ENCODE measurements around the gene STAT5B.
"Not testable (repeated sequence)": the region's sequence is repeated elsewhere in the genome, so short reads cannot be mapped to it uniquely, and the experiment has no call there.

The STAT5B gene

DNA sequence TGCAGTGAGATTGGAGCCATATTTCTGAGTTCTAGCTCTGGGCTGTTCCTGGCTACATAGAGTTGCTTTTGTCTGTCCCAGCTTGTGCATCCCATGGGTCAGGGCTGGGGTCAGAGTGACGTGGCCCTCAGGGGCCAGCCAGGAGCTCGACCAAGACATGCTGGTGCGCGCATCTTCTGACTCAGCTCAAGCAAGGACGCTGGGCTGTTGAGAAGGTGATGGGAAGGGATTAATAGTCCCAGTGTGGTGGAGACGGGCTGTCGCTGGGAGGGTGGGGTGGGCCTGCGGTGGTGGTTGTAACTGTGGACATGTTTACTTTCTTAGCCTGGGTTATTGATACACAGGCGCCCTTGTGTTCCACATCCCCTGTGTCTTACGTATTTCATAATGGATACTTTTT lies 21.6 kb upstream of the STAT5B start:
- not testable (repeated sequence) for H3K27ac Mint-ChIP-seq; ATAC-seq; DNase-seq (ENCODE audit: low spot score in 2 of 2); H3K4me3 Mint-ChIP-seq; H3K9me3 Mint-ChIP-seq
- H3K36me3 Mint-ChIP-seq: peaks cover 98% of the 10 kb centered on the region
- H3K4me1 Mint-ChIP-seq: peaks cover 48% of the 10 kb centered on the region

GRCh38 chr17:42296012-42296411 lies 19.8 kb upstream of the STAT5B start:
- peaks cover 98% of the 10 kb centered on the region for H3K36me3 Mint-ChIP-seq
- H3K4me3 Mint-ChIP-seq: no peak overlapping the region
- H3K9me3 Mint-ChIP-seq: no peaks in the 10 kb centered on the region
- peaks cover 46% of the 10 kb centered on the region for H3K4me1 Mint-ChIP-seq
- H3K27ac Mint-ChIP-seq: peak overlapping the region; percentile 92
- ATAC-seq: no peak
- no peak for DNase-seq (ENCODE audit: low spot score in 2 of 2)

- Mint-ChIP-seq H3K36me3 (peaks cover 100% of the 10 kb centered on the region), H3K27ac (peak overlapping the region; percentile 92), H3K4me1 (peaks cover 55% of the 10 kb centered on the region), H3K9me3 (no peaks in the 10 kb centered on the region), H3K4me3 (no peak overlapping the region)
- DNase-seq (ENCODE audit: low spot score in 2 of 2) (no peak), ATAC-seq (no peak)
Measured at GRCh38 chr17:42294469-42295398, 18.5 kb upstream of the STAT5B start.

GRCh38 chr17:42291129-42291528 lies 14.9 kb upstream of the STAT5B start:
- peak overlapping the region; percentile 92 for H3K27ac Mint-ChIP-seq
- peaks cover 84% of the 10 kb centered on the region for H3K36me3 Mint-ChIP-seq
- DNase-seq (ENCODE audit: low spot score in 2 of 2) (no peak), ATAC-seq (no peak)
- peaks cover 76% of the 10 kb centered on the region for H3K4me1 Mint-ChIP-seq
- no peaks in the 10 kb centered on the region for H3K9me3 Mint-ChIP-seq
- peak overlapping the region; percentile 94 for H3K4me3 Mint-ChIP-seq

GRCh38 chr17:42290577-42290976 lies 14.4 kb upstream of the STAT5B start:
- Mint-ChIP-seq H3K36me3 (peaks cover 83% of the 10 kb centered on the region), H3K4me3 (peak overlapping the region; percentile 94), H3K4me1 (peaks cover 76% of the 10 kb centered on the region), H3K9me3 (no peaks in the 10 kb centered on the region), H3K27ac (peak overlapping the region; percentile 92)
- ATAC-seq (no peak), DNase-seq (ENCODE audit: low spot score in 2 of 2) (no peak)

DNA sequence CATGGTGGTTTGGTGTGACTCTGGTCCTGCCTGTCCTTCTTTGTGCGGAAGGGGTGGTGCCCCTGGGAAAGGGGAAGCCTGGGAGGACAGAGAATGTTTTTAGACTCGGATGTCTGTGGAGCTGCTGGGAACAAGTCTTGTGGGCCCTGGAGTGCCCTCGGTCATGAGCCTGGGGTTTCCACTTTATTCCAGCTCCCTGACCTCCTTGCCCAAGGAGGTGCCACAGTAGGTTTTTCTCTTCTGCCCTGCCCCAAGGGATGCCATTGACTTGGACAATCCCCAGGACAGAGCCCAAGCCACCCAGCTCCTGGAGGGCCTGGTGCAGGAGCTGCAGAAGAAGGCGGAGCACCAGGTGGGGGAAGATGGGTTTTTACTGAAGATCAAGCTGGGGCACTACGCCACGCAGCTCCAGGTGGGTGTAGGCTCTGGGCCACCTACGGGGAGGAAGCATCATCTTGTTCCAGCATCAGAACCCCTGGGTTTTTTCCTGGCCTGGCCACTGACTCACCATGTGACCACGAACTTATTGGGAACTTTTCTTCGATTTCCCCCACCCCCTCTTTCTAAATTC lies 13.5 kb upstream of the STAT5B start:
- ATAC-seq (peak; percentile 5), DNase-seq (ENCODE audit: low spot score in 2 of 2) (peak; percentile 24 to 70)
- H3K4me1 Mint-ChIP-seq: peaks cover 70% of the 10 kb centered on the region
- H3K9me3 Mint-ChIP-seq: no peaks in the 10 kb centered on the region
- peak overlapping the region; percentile 94 for H3K4me3 Mint-ChIP-seq
- peak overlapping the region; percentile 92 for H3K27ac Mint-ChIP-seq
- peaks cover 83% of the 10 kb centered on the region for H3K36me3 Mint-ChIP-seq

- peak overlapping the region; percentile 92 for H3K27ac Mint-ChIP-seq
- peak overlapping the region; percentile 94 for H3K4me3 Mint-ChIP-seq
- ATAC-seq (peak; percentile 56), DNase-seq (ENCODE audit: low spot score in 2 of 2) (peak; percentile 35 to 86)
- peaks cover 65% of the 10 kb centered on the region for H3K4me1 Mint-ChIP-seq
- no peaks in the 10 kb centered on the region for H3K9me3 Mint-ChIP-seq
- H3K36me3 Mint-ChIP-seq: peaks cover 79% of the 10 kb centered on the region
Measured at GRCh38 chr17:42288803-42289610, 12.8 kb upstream of the STAT5B start.

DNA sequence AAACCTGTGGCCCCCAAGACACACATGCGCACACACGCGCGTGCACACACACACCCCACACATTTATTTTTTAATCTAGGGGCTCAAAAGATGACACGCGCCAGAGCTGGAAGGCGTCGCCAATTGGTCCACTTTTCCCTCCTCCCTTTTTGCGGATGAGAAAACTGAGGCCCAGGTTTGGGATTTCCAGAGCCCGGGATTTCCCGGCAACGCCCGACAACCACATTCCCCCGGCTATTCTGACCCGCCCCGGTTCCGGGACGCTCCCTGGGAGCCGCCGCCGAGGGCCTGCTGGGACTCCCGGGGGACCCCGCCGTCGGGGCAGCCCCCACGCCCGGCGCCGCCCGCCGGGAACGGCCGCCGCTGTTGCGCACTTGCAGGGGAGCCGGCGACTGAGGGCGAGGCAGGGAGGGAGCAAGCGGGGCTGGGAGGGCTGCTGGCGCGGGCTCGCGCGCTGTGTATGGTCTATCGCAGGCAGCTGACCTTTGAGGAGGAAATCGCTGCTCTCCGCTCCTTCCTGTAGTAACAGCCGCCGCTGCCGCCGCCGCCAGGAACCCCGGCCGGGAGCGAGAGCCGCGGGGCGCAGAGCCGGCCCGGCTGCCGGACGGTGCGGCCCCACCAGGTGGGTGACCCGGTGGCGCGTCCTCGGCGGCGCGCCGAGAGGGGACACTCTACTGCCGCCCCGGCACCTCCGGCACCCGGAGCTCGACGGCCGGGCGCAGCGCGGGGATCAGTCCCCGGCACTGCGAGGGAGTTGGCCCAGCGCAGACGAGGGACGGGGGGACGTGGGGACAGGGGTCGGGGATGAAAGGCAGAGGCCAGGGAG lies 12.0 kb upstream of the STAT5B start, which contains the start of gene STAT5A:
Gene STAT5A, plus strand, starts transcription at position 522 of the 826 bp plus-strand sequence. CDS start 914 bp downstream, outside the sequence.
- peaks cover 64% of the 10 kb centered on the region for H3K4me1 Mint-ChIP-seq
- ATAC-seq (peak; percentile 82), DNase-seq (ENCODE audit: low spot score in 2 of 2) (peak; percentile 58 to 87)
- H3K4me3 Mint-ChIP-seq: peak within 1 kb of the TSS; percentile 94
- peak within 1 kb of the TSS; percentile 98 for H3K27ac Mint-ChIP-seq
- no peaks in the 10 kb centered on the region for H3K9me3 Mint-ChIP-seq
- peaks cover 73% of the 10 kb centered on the region for H3K36me3 Mint-ChIP-seq

DNA sequence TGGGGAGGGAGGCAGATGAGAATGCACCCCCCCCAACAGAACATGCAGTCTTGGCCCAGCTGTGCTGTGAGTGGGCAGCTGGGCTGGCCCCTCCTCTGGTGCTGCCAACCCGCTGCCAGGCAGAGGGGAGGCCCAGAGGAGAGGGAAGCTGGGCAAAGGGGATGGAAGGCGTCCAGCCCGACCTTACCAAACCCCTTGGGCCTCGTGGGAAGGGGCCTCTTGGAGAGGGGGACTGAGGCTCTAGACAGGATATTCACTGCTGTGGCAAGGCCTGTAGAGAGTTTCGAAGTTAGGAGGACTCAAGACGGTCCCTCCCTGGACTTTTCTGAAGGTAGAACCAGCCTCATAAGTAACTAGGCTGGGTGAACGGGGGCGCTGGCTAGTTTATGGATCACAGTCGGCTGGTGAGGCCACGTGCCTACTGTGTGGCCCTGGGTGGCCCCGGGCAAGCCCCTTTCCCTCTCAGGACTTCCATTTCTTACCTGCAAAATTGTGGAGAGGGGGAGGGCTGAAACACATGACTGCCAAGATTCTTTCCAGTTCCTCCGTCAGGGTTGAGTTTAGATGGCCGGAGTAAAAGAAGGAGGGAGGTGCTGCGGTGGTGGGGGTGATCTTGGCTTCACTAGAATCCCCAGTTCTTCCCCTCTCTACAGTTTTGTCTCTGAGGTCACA lies 11.2 kb upstream of the STAT5B start:
- H3K36me3 Mint-ChIP-seq: peaks cover 71% of the 10 kb centered on the region
- H3K9me3 Mint-ChIP-seq: no peaks in the 10 kb centered on the region
- H3K27ac Mint-ChIP-seq: peak overlapping the region; percentile 98
- DNase-seq (ENCODE audit: low spot score in 2 of 2) (peak; percentile 28 to 85), ATAC-seq (peak; percentile 60)
- peaks cover 72% of the 10 kb centered on the region for H3K4me1 Mint-ChIP-seq
- H3K4me3 Mint-ChIP-seq: peak overlapping the region; percentile 94

DNA sequence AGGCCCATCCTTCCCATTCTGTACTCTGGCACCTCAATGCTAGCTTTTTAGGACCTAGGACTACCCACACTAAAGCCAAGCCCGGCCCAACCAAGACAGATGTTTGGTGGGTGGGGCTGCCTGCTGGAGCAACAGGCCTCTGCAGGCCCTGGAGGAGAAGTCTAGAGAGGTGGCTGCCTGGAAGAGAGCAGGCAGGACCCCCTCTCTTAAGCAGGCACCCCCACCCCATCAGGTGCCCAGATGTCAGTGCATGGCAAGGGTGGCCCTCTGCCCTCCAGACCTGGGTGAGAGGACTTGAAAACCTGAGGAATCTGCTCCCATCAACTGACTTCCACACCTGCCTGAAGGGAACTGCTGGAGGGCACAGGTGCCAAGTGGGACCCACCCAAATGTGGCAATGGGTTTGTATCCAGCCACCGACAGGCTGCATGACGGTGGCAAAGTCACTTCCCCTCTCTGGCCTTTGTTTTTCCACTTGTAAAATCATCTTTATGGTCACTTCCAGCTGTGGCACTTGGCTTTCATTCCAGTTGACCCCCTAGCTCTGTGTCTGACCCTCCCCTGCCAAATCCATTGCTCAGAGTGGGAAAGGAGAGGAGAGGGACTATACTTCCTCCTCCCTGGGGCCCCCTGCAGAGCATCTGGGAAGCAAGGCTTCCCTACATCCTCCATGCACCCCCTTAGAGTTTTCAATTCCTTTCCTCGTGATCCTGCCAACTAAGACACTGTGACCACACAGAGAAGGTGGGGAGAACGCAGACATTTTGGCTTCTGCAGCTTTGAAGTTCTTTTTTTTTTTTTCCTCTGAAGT lies 10.4 kb upstream of the STAT5B start:
- Mint-ChIP-seq H3K4me1 (peaks cover 67% of the 10 kb centered on the region), H3K9me3 (no peaks in the 10 kb centered on the region), H3K27ac (peak overlapping the region; percentile 98), H3K4me3 (peak overlapping the region; percentile 94), H3K36me3 (peaks cover 63% of the 10 kb centered on the region)
- no peak for DNase-seq (ENCODE audit: low spot score in 2 of 2)
- ATAC-seq: no peak

GRCh38 chr17:42285346-42286050 lies 9.3 kb upstream of the STAT5B start:
- DNase-seq (ENCODE audit: low spot score in 2 of 2) (no peak), ATAC-seq (no peak)
- peaks cover 51% of the 10 kb centered on the region for H3K36me3 Mint-ChIP-seq
- peaks cover 57% of the 10 kb centered on the region for H3K4me1 Mint-ChIP-seq
- H3K27ac Mint-ChIP-seq: peak overlapping the region; percentile 98
- no peaks in the 10 kb centered on the region for H3K9me3 Mint-ChIP-seq
- peak overlapping the region; percentile 94 for H3K4me3 Mint-ChIP-seq

DNA sequence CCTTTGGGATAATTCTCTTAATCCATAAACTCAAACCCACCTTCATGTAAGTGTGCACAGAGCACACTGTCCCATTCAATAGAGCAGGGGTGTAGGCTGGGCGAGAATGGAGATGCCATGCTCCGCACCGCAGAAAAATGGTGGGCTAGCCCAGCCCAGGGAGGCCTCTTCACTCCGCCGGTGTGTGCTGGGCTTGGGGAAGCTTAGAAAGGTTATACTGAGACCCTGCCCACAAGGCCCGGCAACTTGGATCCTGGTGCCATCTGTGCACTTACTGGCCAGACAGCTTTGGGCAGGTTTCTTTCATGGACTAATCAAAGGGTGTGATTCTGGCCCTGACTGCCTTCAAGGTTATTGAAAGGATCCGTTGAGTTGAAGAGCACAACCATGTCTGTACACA lies 8.4 kb upstream of the STAT5B start:
- H3K4me3 Mint-ChIP-seq: peak overlapping the region; percentile 94
- H3K36me3 Mint-ChIP-seq: peaks cover 42% of the 10 kb centered on the region
- no peak for ATAC-seq
- no peaks in the 10 kb centered on the region for H3K9me3 Mint-ChIP-seq
- H3K27ac Mint-ChIP-seq: no peak overlapping the region
- DNase-seq (ENCODE audit: low spot score in 2 of 2): no peak
- peaks cover 56% of the 10 kb centered on the region for H3K4me1 Mint-ChIP-seq

DNA sequence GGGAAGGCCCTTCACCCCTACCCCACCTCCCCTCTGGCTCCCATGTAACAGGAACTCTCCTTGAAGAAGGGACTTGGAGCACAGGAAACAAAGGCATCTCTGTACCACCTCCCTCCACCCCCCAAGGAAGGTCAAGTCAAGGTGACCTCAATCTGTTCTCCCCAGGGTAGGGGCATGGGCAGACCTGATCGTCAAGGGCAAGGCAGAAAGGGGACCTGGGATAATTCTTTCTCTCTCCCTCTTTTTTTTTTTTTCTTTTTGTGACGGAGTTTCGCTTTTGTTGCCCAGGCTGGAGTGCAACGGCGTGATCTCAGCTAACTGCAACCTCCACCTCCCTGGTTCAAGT lies 7.8 kb upstream of the STAT5B start:
- Mint-ChIP-seq H3K9me3 (no peaks in the 10 kb centered on the region), H3K27ac (no peak overlapping the region), H3K4me1 (peaks cover 50% of the 10 kb centered on the region), H3K36me3 (peaks cover 36% of the 10 kb centered on the region), H3K4me3 (no peak overlapping the region)
- ATAC-seq (no peak), DNase-seq (ENCODE audit: low spot score in 2 of 2) (no peak)
